Hematopoietic multipotent progenitor cell treated with erythropoietin and hydrocortisone succinate and interleukin-3 and kit ligand, for 6 days (in vitro differentiated cells): ENCODE measurements around the gene TK2.
"Not testable (repeated sequence)": the region's sequence is repeated elsewhere in the genome, so short reads cannot be mapped to it uniquely, and the experiment has no call there.

Experiments used
- DNase-seq: peaks from one replicate; pipeline ENCODE4 v3.0.0-alpha.2; 2015

Gene TK2

DNA sequence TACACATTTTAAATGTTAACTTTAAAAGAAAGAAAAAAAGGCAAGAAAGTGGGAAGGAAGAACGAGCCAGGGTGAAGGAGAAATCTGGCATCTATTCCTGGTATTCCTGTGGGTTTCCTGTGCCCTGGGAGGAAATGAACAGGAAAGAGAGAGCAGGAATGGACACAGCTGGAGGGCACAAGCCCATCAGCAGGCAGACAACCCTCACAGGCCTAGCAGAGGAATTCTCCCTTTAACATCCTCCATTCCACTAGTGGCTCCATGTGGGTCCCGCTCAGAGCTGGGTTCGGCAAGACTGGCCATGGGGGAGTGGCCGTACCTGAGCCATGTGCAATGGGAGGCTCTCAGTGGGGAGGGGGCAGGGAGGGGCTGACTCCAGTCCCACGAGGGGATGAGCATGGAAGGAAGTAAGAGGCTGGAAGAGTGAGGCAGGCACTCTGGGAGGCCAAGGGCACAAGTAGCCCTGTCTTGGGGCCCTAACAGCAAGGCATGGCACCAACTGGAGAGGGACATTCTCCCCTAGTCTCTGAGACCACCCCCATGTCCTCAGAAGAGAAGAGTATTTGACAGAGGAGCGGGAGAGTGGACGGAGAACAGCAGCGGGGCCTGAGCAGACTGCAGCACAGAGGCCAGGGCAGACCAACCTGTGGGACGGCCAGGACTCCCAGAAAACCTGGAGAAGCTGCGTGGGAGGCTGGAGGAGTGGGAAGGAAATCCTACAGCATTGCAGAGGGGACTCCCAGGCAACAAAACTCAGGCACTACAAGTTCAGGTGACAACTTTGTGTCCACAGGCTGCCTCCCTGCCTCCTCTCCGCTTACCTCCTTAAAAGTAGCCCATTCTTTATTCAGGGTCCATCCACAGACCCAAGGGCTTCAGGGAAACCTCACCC lies 30.2 kb downstream of the TK2 start:
- DNase-seq = no peak

- DNase-seq = no peak
Observed at GRCh38 chr16:66517586-66518263, 32.2 kb downstream of the TK2 start.

GRCh38 chr16:66516808-66517585 lies 32.9 kb downstream of the TK2 start:
- DNase-seq = peak; percentile 98

DNA sequence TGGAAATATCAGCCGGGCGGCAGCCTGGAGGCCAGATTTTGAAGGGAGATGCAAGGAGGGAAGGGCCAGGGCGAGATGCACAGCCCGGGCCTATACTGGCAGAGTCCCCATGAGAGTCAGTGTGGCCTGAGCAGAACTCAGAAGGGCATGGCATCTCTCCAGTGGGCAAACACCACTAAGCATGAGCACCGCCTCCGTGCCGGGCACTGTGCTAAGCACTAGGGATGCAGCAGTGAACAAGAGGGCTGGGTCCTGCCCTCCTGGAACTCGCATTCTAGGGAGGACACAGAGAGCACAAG lies 33.5 kb downstream of the TK2 start:
- DNase-seq = no peak

GRCh38 chr16:66515596-66516508 lies 34.1 kb downstream of the TK2 start:
- DNase-seq = peak; percentile 63

DNA sequence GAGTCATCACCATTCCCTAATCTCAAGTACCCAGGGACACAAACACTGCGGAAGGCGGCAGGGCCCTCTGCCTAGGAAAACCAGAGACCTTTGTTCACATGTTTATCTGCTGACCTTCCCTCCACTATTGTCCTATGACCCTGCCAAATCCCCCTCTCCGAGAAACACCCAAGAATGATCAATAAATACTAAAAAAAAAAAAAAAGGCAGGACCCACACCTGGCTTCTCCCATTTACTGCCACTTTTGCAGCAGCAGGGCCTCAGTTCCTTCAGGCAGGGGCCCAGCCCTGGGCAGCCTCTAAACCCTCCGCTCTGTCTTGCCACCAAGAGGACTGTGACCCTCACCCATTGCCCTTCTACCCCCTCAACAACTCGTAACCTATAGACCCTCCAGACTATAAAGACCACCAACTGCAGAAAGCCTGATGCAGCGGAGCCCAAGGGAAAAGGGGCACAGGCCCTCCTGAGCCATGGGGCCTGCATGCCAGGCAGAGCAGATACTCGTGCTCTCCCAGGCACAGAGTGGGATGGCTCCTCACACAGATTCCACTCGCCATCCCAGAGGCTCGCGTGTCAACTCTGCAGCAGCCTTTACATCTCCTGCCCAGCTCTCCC lies 34.8 kb downstream of the TK2 start:
- DNase-seq = not testable (repeated sequence)

- DNase-seq = not testable (repeated sequence)
Observed at GRCh38 chr16:66514391-66514790, 35.5 kb downstream of the TK2 start.

DNA sequence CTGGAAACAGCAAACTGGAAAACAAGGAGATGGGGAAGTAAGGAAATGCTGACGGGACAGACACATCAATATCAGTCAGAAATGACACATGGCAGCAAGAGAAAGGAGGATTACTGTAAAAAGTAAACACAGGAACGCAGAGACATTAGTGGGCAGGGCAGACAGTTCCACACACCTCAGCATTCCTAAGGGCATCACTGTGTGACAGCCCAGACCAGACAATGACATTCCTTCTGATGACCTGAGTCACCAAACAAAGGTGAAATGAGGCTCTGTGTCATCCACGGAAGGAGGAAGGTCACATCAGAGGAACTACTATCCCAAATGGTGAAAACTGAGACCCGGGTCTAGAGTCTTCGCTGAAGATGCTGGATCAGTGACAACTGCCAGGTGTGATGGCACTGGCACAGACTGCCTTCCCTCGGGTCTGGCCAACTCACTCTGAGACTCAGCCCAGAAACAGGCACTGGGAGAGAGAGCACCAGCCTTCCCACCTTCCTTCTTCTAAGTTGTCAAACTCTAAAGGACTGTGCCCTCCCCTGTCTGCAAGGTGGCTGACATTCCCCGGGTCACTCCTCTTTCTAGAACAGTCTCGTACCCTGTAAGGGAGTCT lies 36.7 kb downstream of the TK2 start:
- DNase-seq = no peak

DNA sequence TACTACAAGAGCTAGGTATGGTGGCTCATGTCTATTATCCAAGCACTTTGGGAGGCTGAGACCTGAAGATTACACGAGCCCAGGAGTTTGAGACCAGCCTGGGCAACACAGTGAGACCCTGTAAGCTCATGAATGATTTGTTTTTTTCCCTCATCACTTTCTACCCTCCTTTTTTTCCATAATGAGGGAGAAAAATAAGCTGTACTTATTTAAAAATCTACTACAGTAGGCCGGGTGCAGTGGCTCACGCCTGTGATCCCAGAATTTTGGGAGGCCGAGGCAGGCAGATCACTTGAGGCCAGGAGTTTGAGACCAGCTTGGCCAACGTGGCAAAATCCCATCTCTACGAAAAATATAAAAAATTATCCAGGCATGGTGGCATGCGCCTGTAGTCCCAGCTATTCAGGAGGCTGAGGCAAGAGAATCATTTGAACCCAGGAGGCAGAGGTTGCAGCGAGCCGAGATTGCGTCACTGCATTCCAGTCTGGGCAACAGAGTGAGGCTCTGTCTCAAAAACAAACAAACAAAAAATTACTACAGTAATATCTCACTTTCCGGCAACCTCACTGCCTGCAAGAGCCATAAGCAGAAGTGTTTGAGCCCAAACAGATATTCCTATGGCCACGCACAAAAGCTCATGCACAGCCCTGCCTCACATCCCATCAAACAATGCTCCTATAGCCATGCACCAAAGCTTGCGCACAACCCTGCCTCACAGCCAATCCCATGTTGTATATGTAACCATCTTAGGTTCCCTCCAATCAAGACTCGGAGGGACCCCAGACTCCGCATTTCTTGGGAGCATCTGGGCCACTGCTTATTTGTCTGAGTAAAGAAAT lies 37.4 kb downstream of the TK2 start:
- DNase-seq = no peak

GRCh38 chr16:66511602-66512271 lies 38.2 kb downstream of the TK2 start:
- DNase-seq = peak; percentile 80

DNA sequence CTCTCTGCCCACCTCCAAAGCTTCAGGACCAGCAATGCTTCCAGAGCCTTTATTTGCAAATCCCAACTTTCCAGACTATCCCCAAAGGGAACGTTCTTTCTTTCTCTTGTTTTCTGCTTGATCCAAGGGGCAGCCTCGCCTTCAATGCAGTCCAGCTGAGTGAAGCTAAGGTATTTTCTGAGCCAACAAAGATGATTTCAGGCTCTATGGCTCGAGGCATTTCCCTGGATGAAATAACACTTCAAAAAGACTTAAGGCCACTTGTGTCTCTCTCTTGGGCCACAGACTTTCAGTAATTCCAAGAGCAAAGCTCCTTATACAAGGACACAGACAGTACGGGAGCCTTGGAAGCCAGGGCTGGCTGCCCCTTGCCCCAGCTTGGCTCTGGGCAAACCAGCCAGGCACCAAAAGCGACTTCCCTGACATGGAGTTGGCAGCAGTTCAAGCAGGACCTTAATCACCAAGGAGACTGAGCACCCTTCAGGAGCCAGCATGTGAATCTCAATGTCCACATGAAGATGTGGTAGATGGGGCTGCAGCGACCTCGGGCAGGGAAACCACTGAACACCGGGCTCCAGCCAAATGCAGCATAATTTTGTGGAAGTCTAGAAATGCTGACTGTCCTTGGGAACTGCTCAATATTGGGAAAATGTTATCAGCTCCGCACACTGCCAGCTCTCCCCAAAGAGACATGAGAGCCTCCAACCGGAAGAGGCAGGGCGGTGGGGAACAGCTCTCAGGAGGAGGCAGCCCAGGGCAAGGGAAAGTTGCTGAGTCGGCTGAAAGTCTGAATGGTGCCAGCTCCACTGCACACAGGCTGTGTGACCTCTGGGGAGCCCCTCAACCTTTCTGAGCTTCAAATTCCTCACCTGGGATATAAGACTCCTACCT lies 39.0 kb downstream of the TK2 start:
- DNase-seq = peak; percentile 34

DNA sequence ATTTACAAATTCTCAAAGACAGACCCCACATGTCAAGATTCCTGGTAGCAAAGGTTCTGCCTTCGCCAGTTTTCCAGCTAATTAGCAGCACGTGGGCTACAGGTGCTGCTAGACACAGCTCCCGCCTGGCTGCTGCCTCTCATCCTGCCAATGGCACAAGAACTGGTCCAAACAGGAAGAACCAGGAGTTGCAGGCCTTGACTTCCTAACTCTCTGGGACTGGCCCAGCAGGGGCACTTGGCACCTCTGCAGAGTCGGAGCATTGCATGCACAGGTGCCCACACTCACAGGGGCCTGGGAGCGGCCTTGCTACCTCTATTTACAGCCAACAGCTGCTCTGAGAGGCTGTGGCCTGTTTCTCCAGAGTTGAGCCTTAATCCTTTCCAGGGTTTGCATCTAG lies 39.6 kb downstream of the TK2 start:
- DNase-seq = no peak

DNA sequence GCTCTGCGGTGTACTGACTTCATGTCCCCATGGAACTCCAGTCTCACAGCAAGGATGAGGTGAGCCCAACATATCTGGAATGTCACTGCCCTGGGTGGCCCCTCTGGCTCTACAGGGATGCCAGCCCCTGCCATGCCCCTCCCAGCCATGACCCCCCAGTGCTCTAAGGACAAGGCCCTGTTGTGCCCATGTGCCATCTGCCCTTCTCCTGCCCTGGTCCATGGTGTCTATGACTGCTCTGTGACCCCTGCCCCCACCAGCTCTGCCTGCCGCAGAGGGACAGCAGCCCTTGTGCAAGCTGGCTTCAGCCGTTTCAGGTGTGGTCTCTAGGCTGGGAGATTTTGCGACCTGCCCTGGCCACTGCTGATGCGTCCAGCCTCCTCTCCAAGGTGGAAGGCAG lies 40.3 kb downstream of the TK2 start:
- DNase-seq = no peak

GRCh38 chr16:66508914-66509496 lies 40.9 kb downstream of the TK2 start:
- no peak for DNase-seq

- DNase-seq = no peak
Observed at GRCh38 chr16:66508248-66508913, 41.5 kb downstream of the TK2 start.

DNA sequence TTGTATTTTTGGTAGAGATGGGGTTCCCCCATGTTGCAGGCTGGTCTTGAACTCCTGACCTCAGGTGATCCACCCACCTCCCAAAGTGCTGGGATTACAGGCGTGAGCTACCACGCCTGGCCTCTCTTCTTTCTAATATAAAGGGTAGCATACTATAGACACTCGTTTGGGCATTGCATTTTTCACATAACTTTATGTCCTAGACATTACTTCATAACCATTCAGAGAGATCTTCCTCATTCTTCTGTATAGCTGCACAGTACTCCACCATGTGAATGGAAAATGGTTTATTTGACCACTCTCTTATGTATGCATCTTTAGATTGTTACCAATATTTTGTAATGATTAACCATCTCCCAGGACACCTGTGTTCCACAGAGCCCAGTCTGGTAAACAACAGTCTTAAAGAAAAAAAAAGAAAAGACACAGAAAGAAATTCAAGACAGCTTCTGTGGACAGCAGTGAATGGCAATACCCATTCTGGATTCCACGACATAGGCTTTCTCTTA lies 42.1 kb downstream of the TK2 start:
- no peak for DNase-seq

DNA sequence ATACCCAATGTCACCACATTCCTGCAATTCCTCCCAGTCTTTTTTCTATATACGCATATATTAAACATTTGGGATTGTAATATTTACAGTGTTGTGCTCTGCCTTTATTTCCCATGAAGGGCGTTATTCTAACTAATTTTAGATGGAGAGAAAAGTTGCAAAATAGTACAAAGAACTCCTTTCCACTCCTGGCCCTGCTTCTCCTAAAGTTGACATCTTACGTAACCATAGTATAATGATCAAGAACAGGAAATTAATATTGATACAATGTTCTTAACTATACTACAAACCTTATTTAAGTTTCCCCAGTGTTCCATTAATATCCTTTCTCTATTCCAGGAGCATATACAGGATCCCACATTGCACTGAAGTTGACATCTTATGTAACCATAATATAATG lies 46.3 kb downstream of the TK2 start:
- no peak for DNase-seq

DNA sequence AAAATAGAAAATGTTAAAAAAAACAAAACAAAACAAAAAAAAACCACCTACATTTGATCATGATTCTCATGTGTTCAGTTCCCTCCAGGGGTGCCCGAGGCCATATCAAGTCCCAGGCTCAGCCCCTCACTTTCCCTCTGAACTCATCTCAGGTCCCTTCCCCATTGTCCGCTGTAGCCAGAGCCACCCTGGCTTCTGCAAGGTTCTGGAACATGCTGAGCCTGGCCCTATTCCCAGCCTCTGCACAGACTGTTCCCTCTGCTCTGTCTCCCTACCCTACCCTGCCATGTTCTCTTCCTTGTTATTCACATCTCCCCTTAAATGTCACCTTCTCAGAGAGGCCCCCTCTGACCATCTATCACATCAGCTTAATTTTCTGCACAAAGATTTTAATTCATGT lies 46.9 kb downstream of the TK2 start:
- DNase-seq = no peak
